GM18508 (cell line): ENCODE measurements around the gene HPCAL4.

ENCODE experiments used
- ATAC-seq: cut with Tn5 transposase; IDR thresholded peaks from one replicate; pipeline ENCODE4 v1.9.1; 2021; ENCODE audit warnings: moderate number of reproducible peaks; ENCODE audit not compliant: insufficient read depth, unreplicated experiment

HPCAL4 gene

DNA sequence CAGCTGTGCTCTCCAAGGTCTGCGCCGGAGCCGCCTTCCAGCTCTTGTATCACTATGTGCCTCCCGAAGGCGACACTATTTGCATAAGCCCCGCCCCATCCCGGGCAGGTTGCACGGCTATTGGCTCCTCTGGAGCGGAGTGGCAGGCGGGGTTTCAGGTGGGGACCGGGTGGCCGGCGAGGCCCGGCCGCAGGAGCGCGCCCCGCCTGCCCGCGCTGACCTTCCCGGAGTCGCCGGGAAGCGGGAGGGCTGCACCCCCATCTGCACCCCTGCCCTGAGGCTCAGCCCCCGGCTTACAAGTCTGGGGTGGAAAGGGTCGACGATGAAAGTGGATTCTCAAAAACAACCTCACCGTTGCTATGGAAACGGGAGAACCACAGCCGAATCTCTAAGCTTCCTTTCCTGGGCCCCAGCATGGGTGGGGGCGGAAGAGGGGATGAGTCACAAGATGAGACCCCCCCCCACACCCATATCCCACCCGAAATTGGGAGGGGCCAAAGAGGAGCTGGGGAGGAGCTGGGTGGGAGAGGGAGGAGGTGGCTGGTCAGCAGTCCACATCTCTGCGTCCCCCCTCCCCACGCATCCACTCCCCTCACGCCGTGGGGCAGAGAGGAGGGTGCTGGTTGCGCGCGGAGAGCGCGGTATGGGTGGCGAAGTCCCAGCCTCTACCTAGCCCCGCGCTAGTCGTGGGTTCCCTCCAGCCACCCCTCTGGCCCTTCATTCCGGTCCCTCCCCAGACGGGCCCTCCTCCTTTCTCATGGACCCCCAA lies at the start of gene HPCAL4:
Gene HPCAL4, minus strand, starts transcription at position 51 of the 769 bp plus-strand sequence. CDS start 6,830 bp downstream, outside the sequence.
- peak; percentile 50 for ATAC-seq

- ATAC-seq: no peak
These were observed 47.6 kb upstream of the HPCAL4 start, which contains the start of gene PPIE for GRCh38 chr1:39738622-39739366. Gene PPIE, plus strand, starts transcription at chr1:39738882. Its CDS starts 19 bp downstream, at chr1:39738901.

- ATAC-seq: no peak
These were observed 46.4 kb upstream of the HPCAL4 start for GRCh38 chr1:39737546-39738169.

- ATAC-seq: no peak
These were observed 44.5 kb upstream of the HPCAL4 start for GRCh38 chr1:39735731-39736130.

- no peak for ATAC-seq
These were observed 41.9 kb upstream of the HPCAL4 start for GRCh38 chr1:39733161-39733560.

DNA sequence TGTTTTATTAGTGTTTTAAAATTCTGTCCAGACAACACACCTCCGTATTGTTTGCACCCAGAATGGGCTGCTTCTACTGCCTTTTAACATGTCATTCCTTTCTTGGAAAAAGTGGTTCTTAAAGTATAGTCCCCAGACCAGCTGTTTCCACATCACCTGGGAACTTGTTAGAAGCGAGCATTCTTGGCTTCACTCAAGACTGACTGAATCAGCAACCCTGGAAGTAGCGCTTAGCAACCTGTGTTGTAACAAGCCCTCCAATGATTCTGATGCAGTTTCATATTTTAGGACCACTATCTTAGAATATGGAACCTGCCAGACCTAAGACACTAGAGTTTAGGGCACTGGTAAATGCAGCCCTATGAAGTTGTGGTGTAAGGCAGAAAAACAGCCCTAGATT lies 41.5 kb upstream of the HPCAL4 start:
- ATAC-seq: no peak

GRCh38 chr1:39729842-39730241 lies 38.6 kb upstream of the HPCAL4 start:
- ATAC-seq: no peak

DNA sequence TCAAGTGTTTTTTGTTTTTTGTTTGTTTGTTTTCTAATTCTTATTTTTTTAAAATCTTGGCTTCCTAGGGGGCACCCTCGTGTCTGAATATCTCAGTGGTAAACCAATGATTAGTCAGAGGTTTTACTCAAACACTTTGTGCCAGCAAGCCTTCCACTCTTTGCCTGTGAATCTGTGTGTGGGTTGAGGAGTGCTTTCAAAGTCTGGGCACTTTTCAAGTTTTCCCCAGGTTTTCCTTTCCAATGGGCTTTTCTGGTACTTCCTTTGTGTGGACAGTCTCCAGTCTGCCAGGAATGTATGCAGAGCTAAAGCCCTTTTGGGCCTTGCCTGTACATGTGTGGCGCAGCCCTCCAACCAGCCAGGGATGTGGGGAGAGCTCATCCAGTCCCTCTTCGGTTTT lies 37.8 kb upstream of the HPCAL4 start:
- no peak for ATAC-seq

- no peak for ATAC-seq
These were observed 36.7 kb upstream of the HPCAL4 start for GRCh38 chr1:39727932-39728317.

DNA sequence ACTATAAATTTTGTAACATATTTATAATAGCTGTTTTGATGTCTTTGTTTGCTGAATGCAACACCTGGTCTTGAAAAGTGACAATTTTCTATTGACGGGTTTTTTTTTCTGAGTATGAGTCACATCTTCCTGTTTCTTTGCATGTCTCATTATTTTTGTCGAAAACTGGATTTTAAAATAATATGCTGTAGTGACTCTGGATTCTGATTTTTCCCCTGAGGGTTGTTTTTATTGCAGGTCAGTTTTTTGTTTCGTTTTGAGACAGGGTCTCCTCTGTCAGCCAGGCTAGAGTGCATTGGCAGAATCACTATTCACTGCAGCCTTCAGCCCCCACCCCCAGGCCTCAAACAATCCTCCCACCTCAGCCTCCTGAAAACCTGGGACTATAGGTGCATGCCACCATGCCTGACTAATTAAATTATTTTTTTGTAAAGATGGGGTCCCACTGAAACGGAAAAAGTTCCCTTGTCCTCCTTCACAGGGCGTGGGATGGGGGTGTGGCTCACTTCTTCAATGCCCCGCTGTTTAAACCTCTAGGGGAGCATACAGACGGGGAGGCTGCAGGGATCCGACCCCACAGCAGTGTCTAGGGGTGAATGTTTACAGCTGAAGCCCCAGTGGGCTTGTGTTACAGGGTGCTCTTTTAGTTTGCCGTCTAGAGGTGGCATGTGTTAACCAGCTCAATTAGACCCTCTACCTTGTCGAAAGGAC lies 36.1 kb upstream of the HPCAL4 start:
- ATAC-seq: no peak

DNA sequence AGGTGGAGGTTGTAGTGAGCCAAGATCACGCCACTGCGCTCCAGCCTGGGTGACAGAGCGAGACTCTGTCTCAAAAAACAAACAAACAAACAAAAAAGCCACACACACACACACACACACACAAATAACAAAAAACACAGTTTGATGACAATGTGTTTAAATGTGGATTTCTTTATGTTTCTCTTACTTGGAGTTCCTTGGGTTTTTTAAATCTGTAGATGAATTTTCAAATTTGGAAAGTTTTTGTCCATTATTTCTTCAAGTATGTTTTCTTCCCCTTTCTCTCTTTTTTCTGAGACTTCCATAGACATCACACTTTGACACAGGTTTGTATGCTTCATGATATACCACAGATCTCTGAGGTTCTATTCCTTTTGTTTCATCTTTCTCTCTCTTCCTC lies 35.4 kb upstream of the HPCAL4 start:
- ATAC-seq: no peak

GRCh38 chr1:39722495-39722894 lies 31.3 kb upstream of the HPCAL4 start:
- no peak for ATAC-seq

DNA sequence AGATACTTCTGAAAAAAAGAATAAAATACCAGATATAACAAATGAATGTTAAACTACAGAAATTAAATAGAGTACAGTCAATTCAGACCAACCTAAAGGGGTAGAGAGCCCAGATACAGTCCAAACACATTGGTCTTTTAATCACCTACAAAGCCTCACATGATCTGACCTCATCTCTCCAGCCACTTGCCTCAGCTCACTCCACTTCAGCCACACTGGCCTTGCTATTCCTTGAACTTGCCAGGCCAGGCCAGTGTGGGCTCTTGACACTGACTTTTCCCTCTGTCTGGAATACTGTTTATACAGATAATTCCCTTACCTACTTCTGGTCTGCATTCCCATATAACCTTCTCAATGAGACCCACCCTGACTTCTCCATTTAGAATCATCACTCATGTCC lies 30.4 kb upstream of the HPCAL4 start:
- ATAC-seq: no peak

- no peak for ATAC-seq
These were observed 29.1 kb upstream of the HPCAL4 start for GRCh38 chr1:39720094-39720999.

- no peak for ATAC-seq
These were observed 26.6 kb upstream of the HPCAL4 start for GRCh38 chr1:39717809-39718208.

- no peak for ATAC-seq
These were observed 22.3 kb upstream of the HPCAL4 start for GRCh38 chr1:39713557-39713956.

GRCh38 chr1:39711966-39712340 lies 20.7 kb upstream of the HPCAL4 start:
- no peak for ATAC-seq

- no peak for ATAC-seq
These were observed 20.1 kb upstream of the HPCAL4 start for GRCh38 chr1:39711104-39711965.

- ATAC-seq: no peak
These were observed 16.3 kb upstream of the HPCAL4 start for GRCh38 chr1:39707506-39707905.
